Mucosa of stomach (tissue), 1 donor: ENCODE results near the gene AUTS2.

Source experiments
- H3K27me3 ChIP-seq: one replicate; pipeline ENCODE4 v1.7.0; 2013; ENCODE audit warnings: mild to moderate bottlenecking, low read length; ENCODE audit not compliant: control insufficient read depth, insufficient read depth
- H3K36me3 ChIP-seq: one replicate; pipeline ENCODE4 v1.7.0; 2013; ENCODE audit warnings: low read length; ENCODE audit not compliant: control insufficient read depth, insufficient read depth
- H3K4me1 ChIP-seq: one replicate; pipeline ENCODE4 v1.7.0; 2013; ENCODE audit warnings: mild to moderate bottlenecking, low read length; ENCODE audit not compliant: control insufficient read depth, insufficient read depth
- H3K4me3 ChIP-seq: one replicate; pipeline ENCODE4 v1.7.0; 2013; ENCODE audit warnings: low read length
- H3K9ac ChIP-seq: one replicate; pipeline ENCODE4 v1.7.0; 2013; ENCODE audit warnings: mild to moderate bottlenecking, low read length, moderate library complexity
- H3K9me3 ChIP-seq: one replicate; pipeline ENCODE4 v1.7.0; 2013; ENCODE audit warnings: mild to moderate bottlenecking, low read length, moderate library complexity; ENCODE audit not compliant: control insufficient read depth
- donor health status: Pancreatic carcinoma.

Gene AUTS2

GRCh38 chr7:70044981-70045380 is 446.7 kb downstream of the AUTS2 start:
- H3K36me3 ChIP-seq: no peaks in the 10 kb centered on the region
- H3K4me3 ChIP-seq: no peak overlapping the region
- no peak overlapping the region for H3K9ac ChIP-seq
- H3K27me3 ChIP-seq: no peaks in the 10 kb centered on the region
- H3K4me1 ChIP-seq: no peaks in the 10 kb centered on the region
- no peaks in the 10 kb centered on the region for H3K9me3 ChIP-seq

DNA sequence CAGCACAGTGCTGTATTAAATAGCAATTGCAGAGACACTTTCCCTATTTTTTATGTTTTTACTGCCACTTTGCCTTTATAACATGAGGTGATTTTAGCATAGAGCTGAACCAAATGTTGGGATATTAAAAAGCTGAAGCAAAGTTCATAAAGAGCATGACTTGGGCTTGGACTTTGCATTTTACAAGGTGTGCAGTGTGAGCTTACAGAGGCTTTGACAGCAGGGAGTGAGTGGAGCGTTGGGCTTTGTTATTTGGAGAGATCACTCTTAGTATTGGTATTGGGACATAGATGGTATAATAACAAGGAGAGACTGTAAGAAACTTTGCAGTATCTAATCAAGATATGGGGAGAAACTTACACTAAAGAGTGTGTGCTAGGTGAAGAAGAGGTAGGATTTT is 449.1 kb downstream of the AUTS2 start:
- H3K9me3 ChIP-seq: no peaks in the 10 kb centered on the region

GRCh38 chr7:70047891-70048448 is 449.7 kb downstream of the AUTS2 start:
- Histone ChIP-seq H3K4me3 (no peak overlapping the region), H3K9me3 (no peaks in the 10 kb centered on the region), H3K27me3 (no peaks in the 10 kb centered on the region), H3K36me3 (no peaks in the 10 kb centered on the region), H3K9ac (no peak overlapping the region), H3K4me1 (no peaks in the 10 kb centered on the region)

More for the DNA sequence above, 449.1 kb downstream of the AUTS2 start:
- Histone ChIP-seq H3K9ac (no peak overlapping the region), H3K4me3 (no peak overlapping the region), H3K36me3 (no peaks in the 10 kb centered on the region), H3K27me3 (no peaks in the 10 kb centered on the region), H3K4me1 (no peaks in the 10 kb centered on the region)

- Histone ChIP-seq H3K36me3 (no peaks in the 10 kb centered on the region), H3K4me3 (no peak overlapping the region), H3K4me1 (no peaks in the 10 kb centered on the region), H3K9me3 (no peaks in the 10 kb centered on the region), H3K27me3 (no peaks in the 10 kb centered on the region), H3K9ac (no peak overlapping the region)
Measured at GRCh38 chr7:70051726-70052125, 453.5 kb downstream of the AUTS2 start.

GRCh38 chr7:70052691-70053090 is 454.4 kb downstream of the AUTS2 start:
- Histone ChIP-seq H3K27me3 (no peaks in the 10 kb centered on the region), H3K36me3 (no peaks in the 10 kb centered on the region), H3K4me1 (no peaks in the 10 kb centered on the region), H3K9me3 (no peaks in the 10 kb centered on the region), H3K9ac (no peak overlapping the region), H3K4me3 (no peak overlapping the region)

- no peaks in the 10 kb centered on the region for H3K27me3 ChIP-seq
- no peaks in the 10 kb centered on the region for H3K36me3 ChIP-seq
- H3K4me3 ChIP-seq: no peak overlapping the region
- no peaks in the 10 kb centered on the region for H3K4me1 ChIP-seq
- H3K9ac ChIP-seq: no peak overlapping the region
- no peaks in the 10 kb centered on the region for H3K9me3 ChIP-seq
Measured at GRCh38 chr7:70053421-70053820, 455.1 kb downstream of the AUTS2 start.

GRCh38 chr7:70053989-70054388 is 455.7 kb downstream of the AUTS2 start:
- Histone ChIP-seq H3K4me1 (no peaks in the 10 kb centered on the region), H3K9me3 (no peaks in the 10 kb centered on the region)

DNA sequence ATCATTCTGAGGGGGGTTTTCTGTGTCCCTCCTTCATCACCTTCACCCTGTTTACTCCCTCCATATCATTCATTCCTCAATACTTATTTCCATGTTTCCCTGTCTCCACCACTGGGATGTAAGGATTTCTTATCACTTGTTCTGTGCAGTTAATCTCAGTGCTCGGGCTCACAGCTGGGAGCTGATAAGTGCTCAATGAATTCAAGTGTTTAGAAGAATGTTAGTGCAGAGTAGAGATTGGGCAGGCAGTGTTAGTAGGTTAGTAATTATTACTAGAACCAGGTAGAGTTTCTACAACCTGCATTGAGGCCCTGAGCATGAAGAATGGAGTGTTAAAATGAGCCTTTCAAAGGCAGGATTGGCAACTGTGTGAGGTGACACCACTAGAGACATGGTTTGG is 458.1 kb downstream of the AUTS2 start:
- no peak overlapping the region for H3K9ac ChIP-seq
- no peak overlapping the region for H3K4me3 ChIP-seq
- H3K36me3 ChIP-seq: no peaks in the 10 kb centered on the region
- H3K4me1 ChIP-seq: no peaks in the 10 kb centered on the region
- H3K27me3 ChIP-seq: no peaks in the 10 kb centered on the region
- H3K9me3 ChIP-seq: no peaks in the 10 kb centered on the region

More at GRCh38 chr7:70053989-70054388, 455.7 kb downstream of the AUTS2 start:
- H3K4me3 ChIP-seq: no peak overlapping the region
- no peaks in the 10 kb centered on the region for H3K27me3 ChIP-seq
- no peaks in the 10 kb centered on the region for H3K36me3 ChIP-seq
- H3K9ac ChIP-seq: no peak overlapping the region

DNA sequence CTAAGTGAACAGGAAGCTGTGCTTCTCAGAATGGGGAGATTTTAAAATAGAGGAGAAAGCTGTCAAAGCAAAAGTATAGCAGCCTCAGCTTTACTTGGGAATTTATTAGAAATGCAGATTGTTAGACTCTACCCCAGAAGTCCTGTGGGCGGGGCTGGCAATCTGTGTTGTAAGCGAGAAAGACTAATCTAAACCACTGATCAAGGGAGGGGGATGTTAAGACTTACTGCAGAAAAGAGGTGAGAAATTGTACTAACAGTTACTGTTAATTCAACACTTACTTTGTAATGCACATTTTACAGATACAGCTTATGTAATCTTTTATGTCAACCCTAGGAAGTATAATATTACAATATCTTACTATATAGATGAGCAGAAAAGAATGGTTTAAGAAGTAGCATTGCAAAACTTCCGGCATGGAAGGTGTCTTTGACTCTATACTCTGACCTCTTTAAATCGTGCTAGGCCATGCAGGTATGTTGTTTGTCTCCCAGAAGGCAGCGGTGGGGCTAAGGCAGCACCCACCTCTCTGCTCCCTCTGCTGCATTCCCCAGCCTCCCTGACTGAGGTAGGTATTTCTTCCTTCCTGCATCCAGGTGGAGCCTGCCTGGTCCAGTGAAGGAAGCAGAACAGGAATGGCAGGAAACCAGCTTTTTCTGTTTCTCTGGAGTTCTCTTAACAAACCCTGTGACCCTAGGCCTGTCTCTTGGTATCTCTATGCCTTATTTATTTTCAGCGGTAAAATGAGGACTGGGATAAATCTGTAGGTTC is 462.2 kb downstream of the AUTS2 start:
- Histone ChIP-seq H3K4me1 (no peaks in the 10 kb centered on the region), H3K27me3 (no peaks in the 10 kb centered on the region), H3K4me3 (no peak overlapping the region), H3K36me3 (no peaks in the 10 kb centered on the region), H3K9ac (no peak overlapping the region), H3K9me3 (no peaks in the 10 kb centered on the region)

DNA sequence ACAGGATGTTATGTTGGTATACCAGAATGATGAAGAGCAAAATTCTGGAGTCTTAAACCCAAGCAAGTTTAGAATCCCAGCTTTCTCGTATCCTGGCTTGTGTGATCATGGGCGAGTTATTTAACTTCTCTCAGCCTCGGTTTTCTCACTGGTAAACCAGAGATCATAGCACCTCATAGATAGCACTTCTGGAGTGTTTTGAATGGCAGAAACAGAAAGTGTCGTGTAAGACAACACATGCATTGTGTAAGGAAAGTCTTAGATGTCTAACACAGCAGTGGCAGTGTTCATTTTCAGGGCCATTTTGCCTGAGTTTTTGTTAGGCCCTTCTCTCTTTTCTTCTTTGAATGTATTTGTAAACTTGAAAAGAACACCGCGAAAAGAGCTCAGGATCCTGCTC is 465.1 kb downstream of the AUTS2 start:
- Histone ChIP-seq H3K9ac (no peak overlapping the region), H3K4me3 (no peak overlapping the region), H3K9me3 (no peaks in the 10 kb centered on the region), H3K36me3 (no peaks in the 10 kb centered on the region), H3K4me1 (no peaks in the 10 kb centered on the region), H3K27me3 (no peaks in the 10 kb centered on the region)

DNA sequence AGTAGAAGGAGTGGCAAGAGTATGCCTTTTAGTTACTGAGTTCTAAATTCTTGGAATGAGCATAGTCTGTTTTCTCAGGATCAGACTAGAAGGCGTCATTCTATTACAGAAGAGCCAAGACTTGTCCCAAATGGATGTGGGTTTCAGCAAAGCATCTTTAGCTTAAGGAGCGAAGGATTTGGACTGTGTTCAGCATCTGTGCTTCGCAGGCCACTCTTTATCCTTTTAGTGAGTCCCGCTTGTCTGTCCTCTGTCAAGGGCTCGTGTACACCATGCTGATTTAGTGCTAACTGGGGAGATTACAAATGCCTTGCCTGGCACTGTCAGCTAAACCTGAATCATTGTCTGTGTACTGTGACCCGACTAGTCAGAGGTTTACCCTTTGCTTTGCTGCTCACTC is 465.7 kb downstream of the AUTS2 start:
- Histone ChIP-seq H3K36me3 (no peaks in the 10 kb centered on the region), H3K4me3 (no peak overlapping the region), H3K9me3 (no peaks in the 10 kb centered on the region), H3K9ac (no peak overlapping the region), H3K27me3 (no peaks in the 10 kb centered on the region), H3K4me1 (no peaks in the 10 kb centered on the region)

DNA sequence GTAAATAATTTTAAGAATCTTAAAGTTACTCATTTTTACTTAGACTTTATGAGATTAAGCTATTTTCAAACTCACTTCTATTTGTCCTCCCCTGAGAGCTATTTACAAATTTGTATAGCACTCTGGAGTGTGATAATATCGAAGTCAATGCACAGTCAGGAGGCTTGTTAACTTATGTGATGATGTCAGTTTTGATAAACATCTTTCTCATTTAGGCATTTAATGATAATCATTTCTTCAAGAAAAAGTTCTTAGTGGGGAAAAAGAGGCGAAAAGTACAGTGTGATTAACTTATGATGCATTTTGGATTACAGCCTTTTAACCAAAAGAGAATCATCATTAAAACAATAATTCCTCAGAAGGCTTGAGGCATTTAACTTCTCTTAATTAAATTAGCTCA is 468.6 kb downstream of the AUTS2 start:
- no peaks in the 10 kb centered on the region for H3K36me3 ChIP-seq
- H3K9ac ChIP-seq: no peak overlapping the region
- H3K9me3 ChIP-seq: no peaks in the 10 kb centered on the region
- H3K4me1 ChIP-seq: no peaks in the 10 kb centered on the region
- H3K4me3 ChIP-seq: no peak overlapping the region
- no peaks in the 10 kb centered on the region for H3K27me3 ChIP-seq
